HAP-1 (cell line): ENCODE results near the gene ABCB1.
"Not testable (repeated sequence)": the region's sequence is repeated elsewhere in the genome, so short reads cannot be mapped to it uniquely, and the experiment has no call there.

Experiments used
- DNase-seq, 2 experiments: peaks; one replicate each; pipeline ENCODE4 v3.0.0-alpha.2; 2016 to 2020; ENCODE audit warnings: low spot score in 2 of 2
- H3K27me3 ChIP-seq: fragments of 250-450 bp; sonication (Bioruptor Pico); 2 replicates; pipeline ENCODE4 v1.5.1; 2020; ENCODE audit warnings: low read depth, mild to moderate bottlenecking, moderate library complexity
- H3K36me3 ChIP-seq: fragments of 250-450 bp; sonication (Bioruptor Pico); replicated peaks from 2 replicates; pipeline ENCODE4 v1.5.1; 2020; ENCODE audit warnings: mild to moderate bottlenecking
- H3K4me1 ChIP-seq: fragments of 250-450 bp; sonication (Bioruptor Pico); 2 replicates; pipeline ENCODE4 v1.5.1; 2020; ENCODE audit warnings: mild to moderate bottlenecking
- H3K4me3 ChIP-seq: fragments of 250-450 bp; sonication (Bioruptor Pico); 2 replicates; pipeline ENCODE4 v1.5.1; 2020; ENCODE audit warnings: mild to moderate bottlenecking, moderate library complexity
- H3K9me3 ChIP-seq: fragments of 250-450 bp; sonication (Bioruptor Pico); 2 replicates; pipeline ENCODE4 v1.5.1; 2020; ENCODE audit warnings: mild to moderate bottlenecking, moderate library complexity
- in situ Hi-C: fragments of 300-500 bp; cut with MboI; formaldehyde crosslinking; loops from 3 replicates; pipeline ENCODE4 v1.14.3; 2020; ENCODE audit warnings: low sequenced_read_pairs, inconsistent platforms, mixed read lengths

The ABCB1 gene

DNA sequence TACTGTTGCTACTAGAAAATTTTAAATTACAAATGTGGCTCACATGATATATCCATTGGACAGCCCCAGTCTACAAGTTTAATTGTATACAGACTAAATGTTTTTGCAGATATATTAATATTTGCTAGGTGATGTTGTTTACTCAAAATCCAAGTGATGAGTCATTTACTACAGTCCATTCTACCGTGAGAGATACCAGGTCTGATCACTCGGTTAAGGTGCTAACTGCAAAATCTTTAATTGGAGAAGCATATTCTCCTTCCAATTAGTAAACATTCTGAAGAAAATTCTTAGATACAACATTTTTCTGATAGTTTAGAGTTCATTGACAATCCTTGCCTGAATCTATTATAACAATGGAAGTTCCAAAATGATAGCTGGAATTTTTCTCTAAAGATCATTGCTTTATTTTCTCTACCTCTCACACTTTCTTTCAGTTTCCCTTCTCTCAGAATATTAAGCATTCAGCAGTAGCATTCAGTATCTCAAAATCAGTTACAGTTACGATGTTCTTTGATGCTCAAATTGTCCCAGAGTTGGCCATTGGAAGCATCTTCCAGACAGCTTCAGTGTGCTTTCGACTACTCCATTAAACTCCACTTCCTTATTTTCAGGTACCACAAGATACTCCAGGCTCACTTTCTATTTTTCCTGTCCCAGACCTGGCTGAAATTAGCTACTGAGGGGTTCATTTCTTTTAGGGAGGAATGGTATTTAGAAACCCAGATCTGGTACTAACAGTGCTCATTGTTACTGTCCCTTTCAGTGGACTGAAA, 2.3 kb downstream of the ABCB1 start:
- Histone ChIP-seq H3K4me3 (no peak overlapping the region), H3K4me1 (0 out of 2 replicates have a peak, but pooled peaks cover 5% of the 10 kb centered on the region), H3K36me3 (no peaks in the 10 kb centered on the region), H3K27me3 (no peaks in the 10 kb centered on the region), H3K9me3 (no peaks in the 10 kb centered on the region)
- DNase-seq, result no peak
- in situ Hi-C loops, result no loop called here

GRCh38 chr7:87596696-87597095, 4.0 kb downstream of the ABCB1 start:
- H3K36me3 ChIP-seq, result no peaks in the 10 kb centered on the region
- H3K4me1 ChIP-seq, result 0 out of 2 replicates have a peak, but pooled peaks cover 5% of the 10 kb centered on the region
- no peak overlapping the region for H3K4me3 ChIP-seq
- no peak for DNase-seq
- in situ Hi-C loops, result no loop called here
- no peaks in the 10 kb centered on the region for H3K27me3 ChIP-seq
- no peaks in the 10 kb centered on the region for H3K9me3 ChIP-seq

- H3K27me3 ChIP-seq, result no peaks in the 10 kb centered on the region
Observed at GRCh38 chr7:87596136-87596535, 4.5 kb downstream of the ABCB1 start.

GRCh38 chr7:87592300-87592699, 8.4 kb downstream of the ABCB1 start:
- no peak for DNase-seq
- in situ Hi-C loops, result no loop called here

More at GRCh38 chr7:87596136-87596535, 4.5 kb downstream of the ABCB1 start:
- no peaks in the 10 kb centered on the region for H3K9me3 ChIP-seq
- DNase-seq, result no peak
- H3K36me3 ChIP-seq, result no peaks in the 10 kb centered on the region
- in situ Hi-C loops, result no loop called here
- H3K4me1 ChIP-seq, result peaks cover 10% of the 10 kb centered on the region; the same call in 1 of the 2 replicates
- no peak overlapping the region for H3K4me3 ChIP-seq

DNA sequence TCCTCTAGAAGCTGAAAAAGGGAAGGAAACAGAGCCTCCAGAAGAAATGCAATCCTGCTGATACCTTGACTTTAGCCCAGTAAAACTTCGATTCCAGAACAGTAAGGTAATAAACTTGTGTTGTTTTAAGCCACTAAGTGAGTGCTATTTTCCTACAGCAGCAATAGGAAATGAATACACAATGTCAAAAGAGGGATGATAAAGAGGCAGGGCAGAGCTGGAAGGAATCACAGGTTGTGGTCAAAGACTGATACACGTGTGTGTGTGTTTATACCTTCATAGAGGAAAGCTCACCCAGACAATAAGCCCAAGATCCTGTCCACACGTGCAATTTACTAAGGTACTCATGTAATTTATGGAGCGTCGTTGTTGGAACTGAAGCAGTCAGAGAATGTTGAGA, 9.5 kb downstream of the ABCB1 start:
- Histone ChIP-seq H3K4me3 (no peak overlapping the region), H3K4me1 (peaks cover 12% of the 10 kb centered on the region; the same call in 1 of the 2 replicates), H3K9me3 (no peaks in the 10 kb centered on the region), H3K36me3 (no peaks in the 10 kb centered on the region), H3K27me3 (no peaks in the 10 kb centered on the region)
- no peak for DNase-seq
- in situ Hi-C loops, result no loop called here

More at GRCh38 chr7:87592300-87592699, 8.4 kb downstream of the ABCB1 start:
- Histone ChIP-seq H3K27me3 (no peaks in the 10 kb centered on the region), H3K9me3 (no peaks in the 10 kb centered on the region), H3K36me3 (no peaks in the 10 kb centered on the region), H3K4me3 (no peak overlapping the region), H3K4me1 (peaks cover 12% of the 10 kb centered on the region; the same call in 1 of the 2 replicates)

GRCh38 chr7:87590578-87590977, 10.1 kb downstream of the ABCB1 start:
- H3K27me3 ChIP-seq, result no peaks in the 10 kb centered on the region
- in situ Hi-C loops, result no loop called here
- DNase-seq, result no peak
- H3K4me1 ChIP-seq, result peaks cover 12% of the 10 kb centered on the region; the same call in 1 of the 2 replicates
- H3K9me3 ChIP-seq, result no peaks in the 10 kb centered on the region
- no peak overlapping the region for H3K4me3 ChIP-seq
- H3K36me3 ChIP-seq, result no peaks in the 10 kb centered on the region

- no peak overlapping the region for H3K4me3 ChIP-seq
- no peak for DNase-seq
- H3K36me3 ChIP-seq, result no peaks in the 10 kb centered on the region
- H3K4me1 ChIP-seq, result peaks cover 12% of the 10 kb centered on the region; the same call in 1 of the 2 replicates
- no peaks in the 10 kb centered on the region for H3K27me3 ChIP-seq
- in situ Hi-C loops, result no loop called here
- no peaks in the 10 kb centered on the region for H3K9me3 ChIP-seq
Observed at GRCh38 chr7:87589631-87590030, 11.1 kb downstream of the ABCB1 start.

GRCh38 chr7:87581723-87582122, 19.0 kb downstream of the ABCB1 start:
- Histone ChIP-seq H3K9me3 (no peaks in the 10 kb centered on the region), H3K4me3 (no peak overlapping the region), H3K4me1 (no peaks in the 10 kb centered on the region), H3K27me3 (no peaks in the 10 kb centered on the region), H3K36me3 (no peaks in the 10 kb centered on the region)
- in situ Hi-C loops, result no loop called here
- no peak for DNase-seq

DNA sequence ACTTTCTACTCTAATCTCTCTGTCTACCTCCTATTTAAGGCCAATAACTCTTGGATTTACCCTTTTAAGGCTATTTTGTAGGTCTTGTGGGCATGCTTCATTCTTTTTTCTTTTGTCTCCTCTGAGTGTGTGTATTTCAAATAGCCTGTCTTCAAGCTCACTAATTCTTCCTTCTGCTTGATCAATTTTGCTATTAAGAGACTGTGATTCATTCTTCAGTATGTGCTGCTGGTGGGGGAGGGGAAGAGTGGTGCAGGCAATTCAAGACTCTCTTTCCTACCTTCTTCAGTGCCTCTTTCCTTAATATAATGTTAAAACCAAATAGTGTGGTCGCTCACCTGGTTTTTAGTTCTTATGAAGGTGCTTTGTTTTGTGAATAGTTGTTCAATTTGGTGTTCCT, 20.0 kb downstream of the ABCB1 start:
- no peak for DNase-seq
- no peaks in the 10 kb centered on the region for H3K4me1 ChIP-seq
- H3K9me3 ChIP-seq, result no peaks in the 10 kb centered on the region
- H3K36me3 ChIP-seq, result no peaks in the 10 kb centered on the region
- in situ Hi-C loops, result no loop called here
- no peaks in the 10 kb centered on the region for H3K27me3 ChIP-seq
- H3K4me3 ChIP-seq, result no peak overlapping the region

GRCh38 chr7:87575521-87575920, 25.2 kb downstream of the ABCB1 start:
- H3K4me1 ChIP-seq, result no peaks in the 10 kb centered on the region
- no peaks in the 10 kb centered on the region for H3K27me3 ChIP-seq
- H3K36me3 ChIP-seq, result no peaks in the 10 kb centered on the region
- in situ Hi-C loops, result no loop called here
- no peak overlapping the region for H3K4me3 ChIP-seq
- no peak for DNase-seq
- H3K9me3 ChIP-seq, result no peaks in the 10 kb centered on the region

GRCh38 chr7:87574630-87575029, 26.1 kb downstream of the ABCB1 start:
- no peaks in the 10 kb centered on the region for H3K4me1 ChIP-seq
- no peaks in the 10 kb centered on the region for H3K27me3 ChIP-seq
- in situ Hi-C loops, result no loop called here
- H3K9me3 ChIP-seq, result no peaks in the 10 kb centered on the region
- DNase-seq, result no peak
- no peaks in the 10 kb centered on the region for H3K36me3 ChIP-seq
- H3K4me3 ChIP-seq, result no peak overlapping the region

DNA sequence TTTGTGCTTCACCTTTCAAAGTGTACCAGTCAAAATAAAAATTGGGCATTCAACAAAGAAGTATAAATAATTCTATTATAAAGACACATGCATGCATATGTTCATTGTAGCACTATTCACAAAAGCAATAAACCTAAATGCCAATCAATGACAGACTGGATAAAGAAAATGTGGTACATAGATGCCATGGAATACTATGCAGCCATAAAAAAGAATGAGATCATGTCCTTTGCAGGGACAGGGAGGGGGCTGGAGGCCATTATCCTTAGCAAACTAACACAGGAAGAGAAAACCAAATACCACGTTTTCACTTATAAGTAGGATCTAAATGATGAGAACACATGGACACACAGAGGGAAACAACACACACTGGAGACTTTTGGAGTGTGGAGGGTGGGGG, 28.2 kb downstream of the ABCB1 start:
- H3K36me3 ChIP-seq, H3K4me3 ChIP-seq, in situ Hi-C loops, H3K4me1 ChIP-seq, H3K27me3 ChIP-seq, DNase-seq, H3K9me3 ChIP-seq: not testable (repeated sequence)

GRCh38 chr7:87570178-87570577, 30.5 kb downstream of the ABCB1 start:
- Histone ChIP-seq H3K27me3 (no peaks in the 10 kb centered on the region), H3K4me1 (no peaks in the 10 kb centered on the region), H3K36me3 (no peaks in the 10 kb centered on the region), H3K9me3 (no peaks in the 10 kb centered on the region), H3K4me3 (no peak overlapping the region)
- in situ Hi-C loops, result no loop called here
- DNase-seq, result no peak

- no peaks in the 10 kb centered on the region for H3K4me1 ChIP-seq
- H3K4me3 ChIP-seq, result no peak overlapping the region
- no peaks in the 10 kb centered on the region for H3K36me3 ChIP-seq
- in situ Hi-C loops, result no loop called here
- H3K27me3 ChIP-seq, result no peaks in the 10 kb centered on the region
- no peak for DNase-seq
- no peaks in the 10 kb centered on the region for H3K9me3 ChIP-seq
Observed at GRCh38 chr7:87567052-87567451, 33.6 kb downstream of the ABCB1 start.
